ENCODE results near the gene DHRS3. TPM values are rescaled to one million over a fixed set of nuclear protein-coding genes. Genes with fewer than 3 reads are reported as not detected.
A peak's percentile ranks its signal among the peaks of the same experiment; 100 is the strongest.

Gene DHRS3
- total and polyA plus RNA-seq, 2 of the 13 experiments (the other 11 are each of a cell fraction or from before 2014, with no cell fraction given), result 48.5 to 90.5 TPM

DNA sequence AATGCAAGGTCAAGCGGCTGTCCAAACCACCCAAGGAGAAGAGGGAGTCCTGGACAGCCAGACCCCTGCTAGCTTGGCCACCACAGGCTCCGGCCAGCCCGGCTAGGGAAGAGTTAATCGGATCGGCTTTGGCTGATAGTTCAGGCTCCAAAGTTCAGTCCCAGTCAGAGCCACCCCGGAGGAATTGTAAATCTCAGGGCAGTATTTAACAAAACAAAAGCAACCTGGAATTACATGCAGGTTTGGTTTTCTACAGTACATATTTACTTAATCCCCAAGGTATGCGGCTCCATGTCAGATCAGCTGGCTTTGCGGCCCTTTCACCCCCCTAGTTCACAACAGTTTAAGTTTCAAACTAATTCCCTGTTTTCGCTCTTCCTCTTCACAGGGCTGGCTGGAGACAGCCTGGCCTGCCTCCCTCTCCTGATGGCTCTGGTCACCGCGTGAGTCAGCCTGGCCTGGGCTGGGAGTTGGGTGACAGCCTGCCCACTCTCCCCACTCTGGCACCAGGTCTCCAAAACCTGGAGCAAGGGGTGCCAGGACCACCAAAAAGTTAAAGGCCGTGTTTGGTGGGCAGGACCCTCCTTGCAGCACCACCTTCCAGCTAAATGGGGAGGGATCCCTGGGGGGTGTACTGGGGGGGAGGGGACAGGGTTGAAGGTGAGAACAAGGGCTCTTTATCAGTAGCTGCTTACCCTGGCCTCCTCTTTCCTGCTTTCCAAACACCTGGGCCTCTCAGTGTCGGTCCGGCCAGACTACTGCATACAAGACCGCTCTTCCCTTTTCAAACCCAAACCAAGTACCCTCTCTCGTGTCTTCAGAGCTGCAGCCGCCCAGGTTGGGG, 1.9 kb downstream of the DHRS3 start (continued):
- TF ChIP-seq, protein P1, sequence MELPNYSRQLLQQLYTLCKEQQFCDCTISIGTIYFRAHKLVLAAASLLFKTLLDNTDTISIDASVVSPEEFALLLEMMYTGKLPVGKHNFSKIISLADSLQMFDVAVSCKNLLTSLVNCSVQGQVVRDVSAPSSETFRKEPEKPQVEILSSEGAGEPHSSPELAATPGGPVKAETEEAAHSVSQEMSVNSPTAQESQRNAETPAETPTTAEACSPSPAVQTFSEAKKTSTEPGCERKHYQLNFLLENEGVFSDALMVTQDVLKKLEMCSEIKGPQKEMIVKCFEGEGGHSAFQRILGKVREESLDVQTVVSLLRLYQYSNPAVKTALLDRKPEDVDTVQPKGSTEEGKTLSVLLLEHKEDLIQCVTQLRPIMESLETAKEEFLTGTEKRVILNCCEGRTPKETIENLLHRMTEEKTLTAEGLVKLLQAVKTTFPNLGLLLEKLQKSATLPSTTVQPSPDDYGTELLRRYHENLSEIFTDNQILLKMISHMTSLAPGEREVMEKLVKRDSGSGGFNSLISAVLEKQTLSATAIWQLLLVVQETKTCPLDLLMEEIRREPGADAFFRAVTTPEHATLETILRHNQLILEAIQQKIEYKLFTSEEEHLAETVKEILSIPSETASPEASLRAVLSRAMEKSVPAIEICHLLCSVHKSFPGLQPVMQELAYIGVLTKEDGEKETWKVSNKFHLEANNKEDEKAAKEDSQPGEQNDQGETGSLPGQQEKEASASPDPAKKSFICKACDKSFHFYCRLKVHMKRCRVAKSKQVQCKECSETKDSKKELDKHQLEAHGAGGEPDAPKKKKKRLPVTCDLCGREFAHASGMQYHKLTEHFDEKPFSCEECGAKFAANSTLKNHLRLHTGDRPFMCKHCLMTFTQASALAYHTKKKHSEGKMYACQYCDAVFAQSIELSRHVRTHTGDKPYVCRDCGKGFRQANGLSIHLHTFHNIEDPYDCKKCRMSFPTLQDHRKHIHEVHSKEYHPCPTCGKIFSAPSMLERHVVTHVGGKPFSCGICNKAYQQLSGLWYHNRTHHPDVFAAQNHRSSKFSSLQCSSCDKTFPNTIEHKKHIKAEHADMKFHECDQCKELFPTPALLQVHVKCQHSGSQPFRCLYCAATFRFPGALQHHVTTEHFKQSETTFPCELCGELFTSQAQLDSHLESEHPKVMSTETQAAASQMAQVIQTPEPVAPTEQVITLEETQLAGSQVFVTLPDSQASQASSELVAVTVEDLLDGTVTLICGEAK (IDR thresholded peaks at IDR 0.05), result no peak
- TF ChIP-seq, protein P1 (CRISPR knock-in tag; IDR thresholded peaks at IDR 0.05), result peak; percentile 58
- TF ChIP-seq, protein P2, sequence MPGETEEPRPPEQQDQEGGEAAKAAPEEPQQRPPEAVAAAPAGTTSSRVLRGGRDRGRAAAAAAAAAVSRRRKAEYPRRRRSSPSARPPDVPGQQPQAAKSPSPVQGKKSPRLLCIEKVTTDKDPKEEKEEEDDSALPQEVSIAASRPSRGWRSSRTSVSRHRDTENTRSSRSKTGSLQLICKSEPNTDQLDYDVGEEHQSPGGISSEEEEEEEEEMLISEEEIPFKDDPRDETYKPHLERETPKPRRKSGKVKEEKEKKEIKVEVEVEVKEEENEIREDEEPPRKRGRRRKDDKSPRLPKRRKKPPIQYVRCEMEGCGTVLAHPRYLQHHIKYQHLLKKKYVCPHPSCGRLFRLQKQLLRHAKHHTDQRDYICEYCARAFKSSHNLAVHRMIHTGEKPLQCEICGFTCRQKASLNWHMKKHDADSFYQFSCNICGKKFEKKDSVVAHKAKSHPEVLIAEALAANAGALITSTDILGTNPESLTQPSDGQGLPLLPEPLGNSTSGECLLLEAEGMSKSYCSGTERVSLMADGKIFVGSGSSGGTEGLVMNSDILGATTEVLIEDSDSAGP (CRISPR knock-in tag; IDR thresholded peaks at IDR 0.05; ENCODE audit: borderline replicate concordance), result peak; percentile 95
- TF ChIP-seq, protein P3, sequence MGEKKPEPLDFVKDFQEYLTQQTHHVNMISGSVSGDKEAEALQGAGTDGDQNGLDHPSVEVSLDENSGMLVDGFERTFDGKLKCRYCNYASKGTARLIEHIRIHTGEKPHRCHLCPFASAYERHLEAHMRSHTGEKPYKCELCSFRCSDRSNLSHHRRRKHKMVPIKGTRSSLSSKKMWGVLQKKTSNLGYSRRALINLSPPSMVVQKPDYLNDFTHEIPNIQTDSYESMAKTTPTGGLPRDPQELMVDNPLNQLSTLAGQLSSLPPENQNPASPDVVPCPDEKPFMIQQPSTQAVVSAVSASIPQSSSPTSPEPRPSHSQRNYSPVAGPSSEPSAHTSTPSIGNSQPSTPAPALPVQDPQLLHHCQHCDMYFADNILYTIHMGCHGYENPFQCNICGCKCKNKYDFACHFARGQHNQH (CRISPR knock-in tag; IDR thresholded peaks at IDR 0.05), result peak; percentile 67
- TF ChIP-seq FOXK2 (IDR thresholded peaks at IDR 0.05) (peak; percentile 91), SP140L (CRISPR knock-in tag; IDR thresholded peaks at IDR 0.05; ENCODE audit: borderline replicate concordance) (0 out of 2 replicates have a peak, but pooled peaks have one; percentile 74), CREM (IDR thresholded peaks at IDR 0.05) (peak; percentile 88), CREM (CRISPR knock-in tag; IDR thresholded peaks at IDR 0.05) (no peak), IRF2 (CRISPR knock-in tag; IDR thresholded peaks at IDR 0.05) (peak; percentile 68), YY1 (IDR thresholded peaks at IDR 0.05; ENCODE audit: insufficient read depth, insufficient replicate concordance, low read depth, low read length) (peak; percentile 28), CCDC6 (CRISPR knock-in tag; IDR thresholded peaks at IDR 0.05) (peak; percentile 44), CEBPG (CRISPR knock-in tag; IDR thresholded peaks at IDR 0.05) (0 out of 2 replicates have a peak, but pooled peaks have one; percentile 17), FOSL1 (CRISPR knock-in tag; IDR thresholded peaks at IDR 0.05; ENCODE audit: borderline replicate concordance) (peak; percentile 61; the same call in 1 of the 2 replicates)
